Heart left ventricle (tissue), 13 donors: ENCODE results near the gene UGGT2.

Source experiments
- POLR2A ChIP-seq, 2 donors: fragments of 450-650 bp; IDR thresholded peaks; one replicate each; pipeline ENCODE4 v1.6.1; 2017; ENCODE audit warnings: antibody characterized with exemption in 2 of 2, mild to moderate bottlenecking in 2 of 2, moderate library complexity in 2 of 2
- TF ChIP-seq, protein P1 (sequence below), 12 donors: fragments of 200-600 bp; sonication (generic) in 4 of 12; IDR thresholded peaks; one replicate each; pipeline versions ENCODE4 v1.5.0 to v1.8.0; 2018 to 2022; ENCODE audit warnings: antibody characterized with exemption in 12 of 12, mild to moderate bottlenecking in 5 of 12
- donor health status: ischemic (EF 13 %, LVEDD 7.1; RV severe dilation, severe dysfunction).
- donor health status: DM: no; HTN: yes; CAD: no.
- donor health status: DM: no; HTN: no; CAD: no.
- donor health status: ischemic (EF 25% LVEDD 6.9; RV normal size, moderate dysfunction).
- donor health status: ischemic (EF 25% LVEDD 5.7; RV mildly dilated, moderate dysfunction).
- donor health status: ischemic (EF 35%, LVEDD 5.7; RV mildly dilated, moderate dysfunction).
- donor health status: nonischemic (EF 11% LVEDD 7.7; RV severe dilation, severe dysfunction).
- donor health status: DM: yes; HTN: yes; CAD: no.
- donor health status: PGD.
- donor health status: ischemic (EF 29% LVEDD 5.4; RV normal size, mild dysfunction).
- donor health status: nonischemic (EF 23%, LVEDD 6.1; RV moderate dilation, normal function).

DNA sequence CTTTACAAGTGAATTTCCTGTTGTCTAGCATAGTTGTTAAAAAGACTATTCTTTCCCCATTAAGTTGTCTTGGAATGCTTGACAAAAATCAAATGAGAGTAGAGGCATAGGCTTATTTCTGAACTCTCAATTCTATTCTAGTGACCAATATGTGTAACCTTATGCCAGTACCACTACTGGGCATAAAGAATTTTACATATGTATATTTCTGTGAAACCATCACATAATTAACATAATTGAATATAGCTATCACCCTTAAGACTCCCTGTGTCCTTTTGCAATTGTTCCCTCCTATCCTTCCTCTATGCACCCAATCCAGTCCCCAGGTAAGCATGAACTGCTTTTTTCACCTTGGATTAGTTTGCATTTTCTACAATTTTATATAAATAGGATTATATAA lies 211.3 kb downstream of the UGGT2 start:
- TF ChIP-seq, protein P1, sequence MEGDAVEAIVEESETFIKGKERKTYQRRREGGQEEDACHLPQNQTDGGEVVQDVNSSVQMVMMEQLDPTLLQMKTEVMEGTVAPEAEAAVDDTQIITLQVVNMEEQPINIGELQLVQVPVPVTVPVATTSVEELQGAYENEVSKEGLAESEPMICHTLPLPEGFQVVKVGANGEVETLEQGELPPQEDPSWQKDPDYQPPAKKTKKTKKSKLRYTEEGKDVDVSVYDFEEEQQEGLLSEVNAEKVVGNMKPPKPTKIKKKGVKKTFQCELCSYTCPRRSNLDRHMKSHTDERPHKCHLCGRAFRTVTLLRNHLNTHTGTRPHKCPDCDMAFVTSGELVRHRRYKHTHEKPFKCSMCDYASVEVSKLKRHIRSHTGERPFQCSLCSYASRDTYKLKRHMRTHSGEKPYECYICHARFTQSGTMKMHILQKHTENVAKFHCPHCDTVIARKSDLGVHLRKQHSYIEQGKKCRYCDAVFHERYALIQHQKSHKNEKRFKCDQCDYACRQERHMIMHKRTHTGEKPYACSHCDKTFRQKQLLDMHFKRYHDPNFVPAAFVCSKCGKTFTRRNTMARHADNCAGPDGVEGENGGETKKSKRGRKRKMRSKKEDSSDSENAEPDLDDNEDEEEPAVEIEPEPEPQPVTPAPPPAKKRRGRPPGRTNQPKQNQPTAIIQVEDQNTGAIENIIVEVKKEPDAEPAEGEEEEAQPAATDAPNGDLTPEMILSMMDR (IDR thresholded peaks at IDR 0.05) = no peak
- TF ChIP-seq POLR2A (IDR thresholded peaks at IDR 0.05) = no peak
